AG08396 (cell line): ENCODE results near the gene XIRP1.

Experiments used
- DNase-seq: peaks from one replicate; pipeline ENCODE4 v3.0.0; 2012; ENCODE audit warnings: low spot score, mixed read lengths

XIRP1 gene

GRCh38 chr3:39166932-39167532 lies 25.4 kb downstream of the XIRP1 start:
- DNase-seq = peak; percentile 51

- DNase-seq = peak; percentile 65
Observed at GRCh38 chr3:39166134-39166710, 26.2 kb downstream of the XIRP1 start.

GRCh38 chr3:39165518-39165917 lies 26.9 kb downstream of the XIRP1 start:
- DNase-seq = no peak

GRCh38 chr3:39164414-39164813 lies 28.0 kb downstream of the XIRP1 start:
- DNase-seq = no peak

- DNase-seq = no peak
Observed at GRCh38 chr3:39158148-39158715, 34.2 kb downstream of the XIRP1 start.

- no peak for DNase-seq
Observed at GRCh38 chr3:39157359-39157758, 35.0 kb downstream of the XIRP1 start.

- DNase-seq = no peak
Observed at GRCh38 chr3:39156421-39156820, 36.0 kb downstream of the XIRP1 start.

GRCh38 chr3:39154280-39155021 lies 37.9 kb downstream of the XIRP1 start:
- no peak for DNase-seq

GRCh38 chr3:39153977-39154279 lies 38.5 kb downstream of the XIRP1 start:
- DNase-seq = no peak

GRCh38 chr3:39150803-39151631 lies 41.4 kb downstream of the XIRP1 start:
- peak; percentile 76 for DNase-seq

- no peak for DNase-seq
Observed at GRCh38 chr3:39150148-39150802, 42.1 kb downstream of the XIRP1 start.

- no peak for DNase-seq
Observed at GRCh38 chr3:39149498-39150147, 42.8 kb downstream of the XIRP1 start.

GRCh38 chr3:39149059-39149455 lies 43.3 kb downstream of the XIRP1 start:
- DNase-seq = no peak

GRCh38 chr3:39148435-39149058 lies 43.8 kb downstream of the XIRP1 start:
- no peak for DNase-seq

- DNase-seq = no peak
Observed at GRCh38 chr3:39147711-39148434, 44.5 kb downstream of the XIRP1 start.

GRCh38 chr3:39146611-39147591 lies 45.5 kb downstream of the XIRP1 start:
- peak; percentile 87 for DNase-seq

GRCh38 chr3:39146083-39146501 lies 46.3 kb downstream of the XIRP1 start:
- DNase-seq = no peak

GRCh38 chr3:39144748-39145380 lies 47.5 kb downstream of the XIRP1 start:
- DNase-seq = no peak
